SH-SY5Y (cell line): Measurements from ENCODE around the gene EHHADH.

Experiments used
- GATA2 ChIP-seq: IDR thresholded peaks from 2 replicates; pipeline ENCODE4 v1.6.1; 2011; ENCODE audit warnings: mild to moderate bottlenecking, low read depth, low read length
- GATA3 ChIP-seq: IDR thresholded peaks from 2 replicates; pipeline ENCODE4 v1.6.1; 2011; ENCODE audit warnings: low read depth, mild to moderate bottlenecking, low read length, moderate library complexity

GRCh38 chr3:185172086-185173049 lies 81.5 kb downstream of the EHHADH start:
- TF ChIP-seq GATA2 (no peak), GATA3 (no peak)
